ENCODE results near the gene NACC2. TPM values are rescaled to one million over a fixed set of nuclear protein-coding genes. Genes with fewer than 3 reads are reported as not detected.

The NACC2 gene
- total RNA-seq, 1 experiment from 2014 or later: not detected

DNA sequence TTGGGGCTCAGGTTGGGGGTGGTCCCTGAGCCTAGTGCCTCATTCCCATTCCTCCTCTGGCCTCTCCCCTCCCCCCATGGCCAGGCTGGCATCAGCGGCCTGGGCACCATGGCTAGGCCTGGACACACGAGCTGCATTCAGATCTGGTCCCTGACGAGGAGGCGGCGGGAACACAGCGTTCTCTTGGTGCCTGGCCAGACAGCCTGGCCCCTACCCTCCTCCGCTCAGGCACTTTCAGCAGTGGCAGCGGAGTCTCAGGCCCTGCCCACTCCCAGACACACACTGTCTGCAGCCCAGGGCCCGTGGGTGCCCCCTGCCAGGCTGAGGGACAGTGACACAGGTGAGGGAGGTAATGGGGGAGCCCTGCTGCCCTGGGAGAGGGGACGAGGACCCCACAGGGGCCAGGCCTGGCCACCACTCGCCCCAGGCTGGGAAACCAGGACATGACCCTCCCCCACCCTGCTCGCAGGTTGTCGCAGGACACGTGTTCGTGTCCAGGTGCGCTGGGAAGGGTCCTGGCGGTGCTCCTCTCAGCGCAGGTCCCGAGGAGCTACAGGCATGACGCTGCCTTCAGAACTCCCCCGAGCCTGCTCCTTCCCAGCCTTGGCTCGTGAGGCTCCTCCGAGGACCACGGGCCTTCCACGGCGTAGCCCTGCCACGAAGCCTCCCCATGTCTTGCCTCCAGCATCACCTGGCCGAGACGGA lies 114.0 kb downstream of the NACC2 start:
- Histone ChIP-seq H3K4me2 (ENCODE audit: low read depth, low read length, poor library complexity, severe bottlenecking) (no peak overlapping the region), H4K20me1 (ENCODE audit: insufficient read depth, low read depth, low read length) (no peaks in the 10 kb centered on the region; the same call in 1 of the 2 replicates), H3K36me3 (ENCODE audit: insufficient read depth, low read length) (no peaks in the 10 kb centered on the region), H3K27ac (ENCODE audit: low read length) (no peak overlapping the region), H3K79me2 (ENCODE audit: low read length) (no peaks in the 10 kb centered on the region), H3K27me3 (ENCODE audit: low read length) (no peaks in the 10 kb centered on the region), H3K4me1 (ENCODE audit: low read length) (peaks cover 9% of the 10 kb centered on the region), H3K9me3 (ENCODE audit: low read length) (no peaks in the 10 kb centered on the region), H3K9ac (ENCODE audit: low read length) (no peak overlapping the region), H2AFZ (ENCODE audit: low read length) (no peak overlapping the region), H3K9me2 (replicated peaks; ENCODE audit: insufficient read depth, low read length) (no peaks in the 10 kb centered on the region), H3K4me3 (ENCODE audit: low read length) (no peak overlapping the region)
- no peak for DNase-seq

DNA sequence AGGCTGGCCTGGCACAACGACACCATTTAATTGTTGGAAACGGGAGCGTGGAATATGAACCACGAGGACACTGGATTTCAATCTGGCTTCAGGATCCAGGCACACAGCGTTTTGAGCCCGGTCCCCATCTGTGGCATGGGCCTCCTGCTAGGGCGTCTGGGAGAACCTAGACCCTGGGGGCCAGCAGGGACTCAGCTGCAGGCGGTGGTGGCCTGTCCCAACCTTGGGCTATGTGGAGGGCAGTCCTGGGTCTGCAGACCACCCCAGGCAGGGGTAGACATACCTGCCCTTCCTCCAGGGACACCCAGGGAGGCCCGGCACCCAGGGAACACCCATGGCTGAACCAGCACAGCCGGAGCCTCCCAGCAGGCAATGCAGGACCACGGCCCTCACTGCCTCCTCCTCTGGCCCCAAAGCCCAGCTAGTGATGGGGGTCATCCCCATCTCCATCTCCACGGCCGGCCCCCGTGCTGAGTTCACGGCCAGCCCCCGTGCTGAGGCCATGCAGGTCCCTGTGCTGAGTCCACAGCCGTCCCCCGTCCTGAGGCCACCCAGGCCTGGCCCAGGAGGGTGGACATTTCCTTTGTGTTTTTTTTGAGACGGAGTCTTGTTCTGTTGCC lies 115.4 kb downstream of the NACC2 start:
- Histone ChIP-seq H4K20me1 (ENCODE audit: insufficient read depth, low read depth, low read length) (no peaks in the 10 kb centered on the region; the same call in 1 of the 2 replicates), H3K79me2 (ENCODE audit: low read length) (no peaks in the 10 kb centered on the region), H3K27me3 (ENCODE audit: low read length) (no peaks in the 10 kb centered on the region), H2AFZ (ENCODE audit: low read length) (no peak overlapping the region), H3K9me2 (replicated peaks; ENCODE audit: insufficient read depth, low read length) (no peaks in the 10 kb centered on the region), H3K4me3 (ENCODE audit: low read length) (no peak overlapping the region), H3K9ac (ENCODE audit: low read length) (no peak overlapping the region), H3K4me1 (ENCODE audit: low read length) (peaks cover 9% of the 10 kb centered on the region), H3K36me3 (ENCODE audit: insufficient read depth, low read length) (no peaks in the 10 kb centered on the region), H3K27ac (ENCODE audit: low read length) (no peak overlapping the region), H3K4me2 (ENCODE audit: low read depth, low read length, poor library complexity, severe bottlenecking) (no peak overlapping the region), H3K9me3 (ENCODE audit: low read length) (no peaks in the 10 kb centered on the region)
- DNase-seq: no peak

DNA sequence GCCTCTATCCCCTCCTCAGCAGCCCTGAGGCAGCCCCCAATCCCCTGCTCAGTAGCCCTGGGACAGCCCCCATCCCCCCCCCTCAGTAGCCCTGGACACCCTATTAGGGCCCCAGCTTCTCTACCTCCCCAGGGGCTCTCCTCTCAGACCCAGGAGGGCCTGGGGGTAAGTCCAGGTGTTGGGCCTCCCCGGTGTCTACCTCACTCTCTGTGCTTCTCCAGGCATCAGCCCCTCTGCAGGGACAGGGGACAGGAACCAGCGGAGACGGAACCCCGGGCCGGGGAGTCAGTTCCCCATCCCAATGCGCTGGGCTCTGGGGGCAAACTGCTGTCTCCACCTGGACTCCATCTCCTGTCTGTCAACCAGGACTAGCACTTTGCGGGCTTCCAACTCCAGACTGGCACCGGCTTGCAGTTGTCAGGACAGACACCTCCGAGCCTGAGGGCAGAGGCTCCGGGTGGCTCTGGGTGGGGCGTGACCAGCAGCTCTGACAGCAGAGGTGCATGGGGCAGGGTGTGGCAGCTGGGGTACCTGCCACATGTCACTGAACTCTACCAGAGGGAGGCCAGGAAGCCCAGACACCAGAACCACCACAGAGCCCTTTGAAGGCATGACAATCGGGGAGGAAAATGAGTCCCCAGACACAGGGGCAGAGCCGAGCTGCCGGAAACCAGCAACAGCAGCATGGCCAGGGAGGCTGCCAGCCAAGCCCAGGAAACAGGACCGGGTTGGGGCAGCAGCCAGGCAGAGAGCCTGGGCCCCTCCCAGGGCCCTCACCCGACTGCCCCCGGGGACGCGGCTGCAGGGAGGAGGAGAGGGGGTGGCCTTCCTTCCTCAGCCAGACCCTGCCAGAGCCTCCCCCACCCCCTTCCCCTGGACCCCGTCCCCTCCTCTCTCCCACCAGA lies 116.2 kb downstream of the NACC2 start:
- no peaks in the 10 kb centered on the region for H3K79me2 ChIP-seq (ENCODE audit: low read length)
- H3K9me3 ChIP-seq (ENCODE audit: low read length): no peaks in the 10 kb centered on the region
- H3K27ac ChIP-seq (ENCODE audit: low read length): no peak overlapping the region
- H3K4me1 ChIP-seq (ENCODE audit: low read length): peaks cover 9% of the 10 kb centered on the region
- H3K9me2 ChIP-seq (replicated peaks; ENCODE audit: insufficient read depth, low read length): no peaks in the 10 kb centered on the region
- H2AFZ ChIP-seq (ENCODE audit: low read length): no peak overlapping the region
- H3K4me2 ChIP-seq (ENCODE audit: low read depth, low read length, poor library complexity, severe bottlenecking): no peak overlapping the region
- H3K9ac ChIP-seq (ENCODE audit: low read length): no peak overlapping the region
- DNase-seq: no peak
- no peak overlapping the region for H3K4me3 ChIP-seq (ENCODE audit: low read length)
- H3K36me3 ChIP-seq (ENCODE audit: insufficient read depth, low read length): no peaks in the 10 kb centered on the region
- H3K27me3 ChIP-seq (ENCODE audit: low read length): no peaks in the 10 kb centered on the region
- H4K20me1 ChIP-seq (ENCODE audit: insufficient read depth, low read depth, low read length): no peaks in the 10 kb centered on the region; the same call in 1 of the 2 replicates

DNA sequence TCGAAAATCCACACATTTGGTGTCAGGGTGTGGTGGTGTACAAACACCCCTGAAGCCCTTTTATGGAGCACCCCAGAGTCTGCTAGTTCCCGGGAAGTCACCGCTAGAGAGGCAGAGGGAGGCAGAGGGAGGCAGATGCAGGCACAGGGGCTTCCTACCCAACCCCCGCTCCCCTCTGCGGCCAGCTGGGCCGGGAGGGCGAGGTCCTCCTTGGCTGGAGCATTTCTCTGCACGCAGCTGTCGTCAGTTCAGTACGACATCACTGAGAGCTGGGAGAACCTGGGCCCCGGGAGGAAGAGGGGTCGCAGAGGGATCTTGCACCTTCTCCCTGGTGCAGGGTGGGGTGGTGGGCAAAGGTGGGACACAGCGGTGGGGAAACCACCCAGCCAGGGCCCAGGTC lies 118.1 kb downstream of the NACC2 start:
- H2AFZ ChIP-seq (ENCODE audit: low read length): no peak overlapping the region
- no peaks in the 10 kb centered on the region for H3K79me2 ChIP-seq (ENCODE audit: low read length)
- H3K36me3 ChIP-seq (ENCODE audit: insufficient read depth, low read length): no peaks in the 10 kb centered on the region
- H3K4me2 ChIP-seq (ENCODE audit: low read depth, low read length, poor library complexity, severe bottlenecking): no peak overlapping the region
- H3K9me3 ChIP-seq (ENCODE audit: low read length): no peaks in the 10 kb centered on the region
- no peaks in the 10 kb centered on the region for H4K20me1 ChIP-seq (ENCODE audit: insufficient read depth, low read depth, low read length)
- H3K27ac ChIP-seq (ENCODE audit: low read length): no peak overlapping the region
- H3K9me2 ChIP-seq (replicated peaks; ENCODE audit: insufficient read depth, low read length): no peaks in the 10 kb centered on the region
- no peaks in the 10 kb centered on the region for H3K27me3 ChIP-seq (ENCODE audit: low read length)
- H3K4me3 ChIP-seq (ENCODE audit: low read length): no peak overlapping the region
- no peak overlapping the region for H3K9ac ChIP-seq (ENCODE audit: low read length)
- peaks cover 9% of the 10 kb centered on the region for H3K4me1 ChIP-seq (ENCODE audit: low read length)
- no peak for DNase-seq

DNA sequence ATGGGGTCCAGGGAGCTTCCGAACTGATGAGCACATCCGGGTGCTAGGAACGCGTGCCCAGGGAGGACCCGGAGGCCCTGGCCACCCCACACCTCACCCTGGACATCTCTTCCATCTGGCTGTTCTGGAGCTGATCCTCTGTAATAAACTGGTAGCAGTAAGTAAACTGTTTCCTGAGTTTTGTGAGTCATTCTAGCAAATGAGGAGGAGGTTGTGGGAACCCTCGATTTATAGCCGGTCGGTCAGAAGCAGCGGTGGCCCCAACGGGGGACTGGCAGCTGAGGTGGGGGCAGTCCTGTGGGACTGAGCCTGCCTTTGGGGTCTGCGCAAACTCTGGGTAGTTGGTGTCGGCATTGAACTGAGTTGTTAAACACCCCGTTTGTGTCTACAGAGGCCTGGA lies 118.6 kb downstream of the NACC2 start:
- Histone ChIP-seq H3K9me2 (replicated peaks; ENCODE audit: insufficient read depth, low read length) (no peaks in the 10 kb centered on the region), H3K79me2 (ENCODE audit: low read length) (no peaks in the 10 kb centered on the region), H3K9me3 (ENCODE audit: low read length) (no peaks in the 10 kb centered on the region), H3K4me2 (ENCODE audit: low read depth, low read length, poor library complexity, severe bottlenecking) (no peak overlapping the region), H3K4me3 (ENCODE audit: low read length) (no peak overlapping the region), H2AFZ (ENCODE audit: low read length) (no peak overlapping the region), H3K27me3 (ENCODE audit: low read length) (no peaks in the 10 kb centered on the region), H3K27ac (ENCODE audit: low read length) (no peak overlapping the region), H3K9ac (ENCODE audit: low read length) (no peak overlapping the region), H4K20me1 (ENCODE audit: insufficient read depth, low read depth, low read length) (no peaks in the 10 kb centered on the region), H3K4me1 (ENCODE audit: low read length) (peaks cover 9% of the 10 kb centered on the region), H3K36me3 (ENCODE audit: insufficient read depth, low read length) (no peaks in the 10 kb centered on the region)
- no peak for DNase-seq

DNA sequence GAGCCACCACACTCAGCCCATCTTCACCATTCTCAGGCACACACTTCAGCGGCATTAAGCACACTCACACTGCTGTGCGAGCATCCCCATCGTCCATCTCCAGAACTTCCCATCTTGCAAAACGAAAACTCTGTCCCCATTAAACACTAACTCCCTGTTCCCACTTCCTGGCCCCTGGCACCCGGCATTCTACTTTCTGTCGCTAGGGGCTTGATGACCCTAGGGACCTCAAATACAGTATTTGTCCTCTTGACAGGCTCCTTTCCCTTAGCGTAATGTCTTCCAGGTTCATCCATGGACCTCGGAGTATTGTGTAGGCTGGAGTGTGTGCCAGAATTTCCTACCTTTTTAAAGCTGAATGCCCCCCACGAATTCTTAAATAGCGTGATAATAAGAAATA lies 119.3 kb downstream of the NACC2 start:
- Histone ChIP-seq H3K79me2 (ENCODE audit: low read length) (no peaks in the 10 kb centered on the region), H3K9ac (ENCODE audit: low read length) (no peak overlapping the region), H3K27ac (ENCODE audit: low read length) (no peak overlapping the region), H3K36me3 (ENCODE audit: insufficient read depth, low read length) (no peaks in the 10 kb centered on the region), H3K4me3 (ENCODE audit: low read length) (no peak overlapping the region), H3K4me1 (ENCODE audit: low read length) (peaks cover 9% of the 10 kb centered on the region), H3K4me2 (ENCODE audit: low read depth, low read length, poor library complexity, severe bottlenecking) (no peak overlapping the region), H3K9me3 (ENCODE audit: low read length) (no peaks in the 10 kb centered on the region), H3K9me2 (replicated peaks; ENCODE audit: insufficient read depth, low read length) (no peaks in the 10 kb centered on the region), H4K20me1 (ENCODE audit: insufficient read depth, low read depth, low read length) (0 out of 2 replicates have a peak, but pooled peaks cover 1% of the 10 kb centered on the region), H2AFZ (ENCODE audit: low read length) (no peak overlapping the region), H3K27me3 (ENCODE audit: low read length) (no peaks in the 10 kb centered on the region)
- no peak for DNase-seq

DNA sequence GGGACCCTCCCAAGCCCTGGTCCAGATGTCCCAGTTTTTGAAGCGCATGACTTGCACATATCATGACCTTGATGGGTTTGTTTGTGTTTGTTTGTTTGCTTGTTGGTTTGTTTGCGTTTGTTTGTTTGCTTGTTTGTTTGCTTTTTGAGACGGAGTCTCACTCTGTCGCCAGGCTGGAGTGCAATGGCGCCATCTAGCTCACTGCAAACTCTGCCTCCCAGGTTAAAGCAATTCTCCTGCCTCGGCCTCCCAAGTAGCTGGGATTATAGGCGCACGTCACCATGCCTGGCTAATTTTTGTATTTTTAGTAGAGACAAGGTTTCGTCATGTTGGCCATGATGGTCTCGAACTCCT lies 120.9 kb downstream of the NACC2 start:
- Histone ChIP-seq H3K27me3 (ENCODE audit: low read length) (no peaks in the 10 kb centered on the region), H3K4me2 (ENCODE audit: low read depth, low read length, poor library complexity, severe bottlenecking) (no peak overlapping the region)
- no peak for DNase-seq

More for the DNA sequence above, 120.9 kb downstream of the NACC2 start:
- Histone ChIP-seq H3K4me3 (ENCODE audit: low read length) (no peak overlapping the region), H3K36me3 (ENCODE audit: insufficient read depth, low read length) (no peaks in the 10 kb centered on the region), H3K9me3 (ENCODE audit: low read length) (no peaks in the 10 kb centered on the region), H3K9ac (ENCODE audit: low read length) (no peak overlapping the region), H4K20me1 (ENCODE audit: insufficient read depth, low read depth, low read length) (0 out of 2 replicates have a peak, but pooled peaks cover 5% of the 10 kb centered on the region), H3K79me2 (ENCODE audit: low read length) (no peaks in the 10 kb centered on the region), H2AFZ (ENCODE audit: low read length) (no peak overlapping the region), H3K27ac (ENCODE audit: low read length) (no peak overlapping the region), H3K9me2 (replicated peaks; ENCODE audit: insufficient read depth, low read length) (no peaks in the 10 kb centered on the region), H3K4me1 (ENCODE audit: low read length) (peaks cover 10% of the 10 kb centered on the region)

Measured in Karpas-422 (cell line).